Epithelial cell of prostate (primary cell): Measurements from ENCODE around the gene IGF1R.

ENCODE experiments used
- DNase-seq: peaks from one replicate; pipeline ENCODE4 v3.0.0-alpha.2; 2011; ENCODE audit warnings: low read depth, low spot score
- H3K27ac ChIP-seq: fragments of 450-650 bp; 2 replicates; pipeline ENCODE4 v1.5.1; 2017; ENCODE audit warnings: mild to moderate bottlenecking

IGF1R gene

DNA sequence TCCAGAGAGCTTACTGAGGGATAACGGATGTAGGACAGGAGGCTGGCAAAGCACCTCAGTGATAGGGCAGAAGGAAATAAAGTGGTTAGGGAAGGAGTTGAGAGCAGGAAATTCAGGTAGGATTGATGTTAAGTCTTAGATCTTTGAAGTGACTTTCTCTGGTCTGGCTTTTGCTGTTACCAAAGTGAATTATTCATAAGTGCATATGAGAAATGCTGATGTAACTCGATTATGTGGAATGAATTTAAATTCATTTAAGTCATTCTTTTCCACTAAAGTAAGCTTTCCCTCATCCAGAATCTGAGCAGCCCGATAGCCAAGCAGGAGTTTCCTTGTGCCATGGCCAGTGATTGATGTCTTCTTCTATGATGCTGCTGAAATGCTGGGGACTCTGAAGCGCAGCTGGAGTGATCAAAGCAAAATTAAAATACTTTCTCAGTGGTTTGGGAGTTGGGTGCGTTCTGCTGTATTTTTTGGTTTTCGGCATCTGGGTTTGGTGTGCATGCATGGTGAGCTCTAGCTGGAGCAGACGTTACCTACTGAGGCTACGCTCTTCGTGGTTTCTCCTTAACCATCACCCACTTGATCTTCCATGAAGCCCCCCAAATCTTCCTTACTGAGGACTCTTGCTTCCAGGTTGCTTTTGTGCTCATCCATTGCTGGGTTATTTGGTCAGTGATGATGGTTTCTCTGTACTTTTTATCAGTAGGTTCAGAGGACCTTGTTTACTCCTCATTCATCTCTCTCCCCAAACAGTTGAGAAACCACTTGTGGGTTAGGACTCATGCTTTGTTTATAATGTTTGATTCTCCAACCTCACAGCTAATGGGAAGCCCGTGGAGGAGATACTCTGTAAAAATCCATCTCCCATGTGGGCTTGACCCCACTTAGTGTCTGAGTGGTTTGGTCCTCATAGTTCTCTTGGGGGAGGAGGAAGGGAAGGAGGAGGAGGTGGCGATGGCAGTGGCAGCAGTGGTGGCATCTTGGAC, 72.5 kb downstream of the IGF1R start:
- H3K27ac ChIP-seq = no peak overlapping the region
- DNase-seq = no peak

DNA sequence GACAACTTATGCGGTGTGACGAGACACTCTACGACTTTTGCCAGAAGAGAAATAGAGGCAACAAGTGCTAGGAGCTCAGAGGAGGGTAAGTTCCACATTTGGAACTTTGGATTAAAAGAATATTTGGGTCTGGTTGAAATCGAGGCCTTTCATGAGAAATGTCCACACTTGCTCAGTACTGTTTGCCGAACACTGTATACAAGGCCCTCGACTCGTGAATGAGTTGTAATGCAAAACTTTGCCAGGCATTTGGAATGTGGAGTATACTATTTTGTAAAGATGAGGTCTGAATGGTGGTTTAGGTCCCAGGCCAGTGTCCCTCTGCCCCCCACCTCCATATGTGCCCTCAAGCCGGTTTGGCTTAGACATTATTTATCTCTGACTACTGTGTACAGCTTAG, 73.9 kb downstream of the IGF1R start:
- no peak for DNase-seq
- no peak overlapping the region for H3K27ac ChIP-seq

DNA sequence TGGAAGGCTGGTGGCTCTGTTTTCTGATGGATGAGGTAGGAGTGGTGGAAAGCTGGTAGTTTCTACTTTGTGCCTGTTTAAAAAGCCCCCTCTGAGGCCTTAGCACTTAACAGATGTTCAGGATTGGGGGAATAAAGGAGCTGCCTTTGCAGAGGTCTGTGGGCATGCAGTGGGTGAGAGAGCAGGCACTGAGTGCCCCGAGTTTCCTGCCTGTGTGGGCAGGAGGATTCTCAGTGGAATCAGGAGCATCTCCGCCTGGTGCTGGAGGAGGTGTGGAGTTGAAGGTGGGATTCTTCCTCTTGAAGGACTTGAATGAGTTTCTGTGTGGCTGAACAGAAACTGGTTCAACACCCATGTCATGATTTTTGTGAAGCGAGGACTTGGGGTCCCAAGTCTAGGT, 74.3 kb downstream of the IGF1R start:
- DNase-seq = no peak

DNA sequence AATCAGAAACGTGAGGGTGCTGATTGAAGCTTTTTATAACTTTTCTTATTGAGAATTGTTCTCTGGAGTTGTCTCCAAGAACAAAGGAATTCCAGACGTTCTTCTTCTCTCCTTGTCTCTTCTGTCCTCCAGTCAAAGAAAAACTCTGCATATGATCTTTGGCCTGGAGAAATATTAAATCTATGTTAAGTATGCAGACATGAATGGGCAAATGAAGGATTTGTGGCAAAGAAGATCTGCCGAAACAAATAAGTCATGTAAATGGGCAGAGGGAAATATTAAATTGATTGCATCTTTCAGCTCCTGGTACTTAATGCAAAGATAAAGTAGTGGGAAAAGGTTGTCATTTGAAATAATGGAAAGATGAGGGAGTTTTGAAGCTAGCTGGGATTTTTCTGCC, 74.9 kb downstream of the IGF1R start:
- DNase-seq = no peak
- H3K27ac ChIP-seq = no peak overlapping the region

More for the DNA sequence above, 74.3 kb downstream of the IGF1R start:
- no peak overlapping the region for H3K27ac ChIP-seq

DNA sequence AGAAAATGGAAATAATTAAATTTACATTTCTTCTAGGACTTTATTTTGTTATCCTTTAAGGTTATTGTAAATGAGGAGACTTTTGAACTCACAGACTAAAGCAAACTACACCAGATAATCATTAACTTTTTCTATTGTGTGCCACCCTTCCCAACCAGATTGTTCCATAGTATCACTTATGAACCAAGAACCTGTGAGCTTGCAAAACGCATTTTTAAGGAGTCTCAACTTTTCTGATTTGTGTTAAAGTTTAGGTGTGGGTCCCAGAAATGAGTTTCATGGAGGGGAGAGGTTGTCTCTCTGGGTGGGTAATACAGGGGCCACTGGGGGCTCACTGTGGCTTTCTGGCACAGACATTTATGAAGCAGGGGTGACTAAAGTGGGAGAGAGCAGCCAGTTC, 75.7 kb downstream of the IGF1R start:
- DNase-seq = no peak
- H3K27ac ChIP-seq = no peak overlapping the region

DNA sequence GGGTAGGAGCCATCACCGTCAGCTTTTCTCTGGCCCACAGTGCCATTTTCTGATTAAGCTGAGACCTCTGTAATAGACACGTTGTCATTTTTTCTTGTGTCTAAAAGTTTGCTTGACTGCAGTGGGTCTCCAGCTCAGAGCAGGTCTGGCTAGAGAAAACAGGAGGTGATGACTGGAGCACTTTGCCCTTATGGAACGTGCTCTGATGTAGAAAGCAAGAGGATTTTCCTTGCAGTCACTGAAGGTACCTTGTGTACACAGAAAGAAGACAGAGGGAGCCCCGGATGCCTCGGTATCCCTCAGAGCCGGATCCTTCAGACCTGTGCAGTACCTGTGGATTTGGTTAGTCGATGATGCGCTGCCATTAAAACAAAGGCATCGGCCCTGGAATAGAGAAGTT, 76.2 kb downstream of the IGF1R start:
- no peak overlapping the region for H3K27ac ChIP-seq
- DNase-seq = no peak

DNA sequence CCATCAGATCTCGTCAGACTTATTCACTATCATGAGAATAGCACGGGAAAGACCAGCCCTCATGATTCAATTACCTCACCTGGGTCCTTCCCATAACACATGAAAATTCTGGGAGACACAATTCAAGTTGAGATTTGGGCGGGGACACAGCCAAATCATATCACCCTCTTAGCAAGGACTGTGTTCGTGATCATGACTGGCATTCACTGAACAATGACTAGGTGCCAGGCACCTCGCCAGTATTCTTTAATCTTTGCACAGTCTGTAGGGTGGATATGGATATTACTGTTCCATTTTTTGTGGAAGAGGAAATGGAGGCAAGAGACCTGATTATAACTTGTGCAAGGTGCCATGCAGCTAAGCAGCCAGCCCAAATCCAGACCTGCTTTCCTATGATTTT, 77.5 kb downstream of the IGF1R start:
- H3K27ac ChIP-seq = peak overlapping the region; percentile 97
- no peak for DNase-seq

DNA sequence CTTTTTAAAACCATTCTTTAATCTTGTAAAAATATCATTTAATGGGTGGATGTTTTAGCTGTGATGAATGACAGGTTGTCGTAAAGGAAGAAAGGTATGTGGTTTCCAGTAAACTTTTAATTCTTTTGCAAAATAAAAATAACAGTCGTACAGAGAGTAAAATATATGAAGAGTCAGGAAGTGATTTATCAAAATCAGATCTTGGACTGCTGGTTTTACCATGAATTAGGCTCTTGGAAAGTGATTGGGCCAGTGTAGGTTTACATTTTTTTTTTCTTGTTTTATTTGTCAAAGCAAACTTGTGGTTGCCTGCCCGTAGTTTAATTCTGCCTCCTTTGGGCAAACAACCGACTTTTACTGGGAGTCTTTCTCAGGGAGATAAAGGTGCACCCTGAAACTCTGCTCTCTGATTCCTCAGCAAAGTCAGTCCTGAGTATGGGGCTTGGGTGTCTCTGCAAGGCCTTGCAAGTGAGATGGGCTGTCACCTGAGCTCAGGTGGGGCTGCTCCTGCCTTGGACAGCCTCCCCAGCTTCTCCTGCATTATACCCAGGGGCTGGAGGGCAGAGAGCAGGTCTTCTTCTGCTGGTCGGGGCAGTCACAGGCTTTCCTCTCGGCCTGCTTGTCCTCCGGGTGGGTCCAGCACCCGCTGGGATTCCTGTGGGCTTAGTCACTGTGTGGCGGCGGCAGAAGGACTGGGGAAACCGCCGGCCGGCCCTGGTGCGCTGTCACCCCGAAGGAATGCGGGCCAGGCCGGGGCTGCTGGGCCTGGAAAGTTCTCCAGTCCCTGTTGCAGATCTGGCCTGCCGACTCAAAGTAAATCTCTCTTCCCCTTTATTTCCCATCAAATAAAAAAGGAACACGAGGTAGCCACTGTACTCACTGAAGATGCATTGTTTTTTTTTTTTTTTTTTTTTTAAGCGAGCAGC, 79.0 kb downstream of the IGF1R start:
- DNase-seq = peak; percentile 68
- peak overlapping the region; percentile 97 for H3K27ac ChIP-seq

DNA sequence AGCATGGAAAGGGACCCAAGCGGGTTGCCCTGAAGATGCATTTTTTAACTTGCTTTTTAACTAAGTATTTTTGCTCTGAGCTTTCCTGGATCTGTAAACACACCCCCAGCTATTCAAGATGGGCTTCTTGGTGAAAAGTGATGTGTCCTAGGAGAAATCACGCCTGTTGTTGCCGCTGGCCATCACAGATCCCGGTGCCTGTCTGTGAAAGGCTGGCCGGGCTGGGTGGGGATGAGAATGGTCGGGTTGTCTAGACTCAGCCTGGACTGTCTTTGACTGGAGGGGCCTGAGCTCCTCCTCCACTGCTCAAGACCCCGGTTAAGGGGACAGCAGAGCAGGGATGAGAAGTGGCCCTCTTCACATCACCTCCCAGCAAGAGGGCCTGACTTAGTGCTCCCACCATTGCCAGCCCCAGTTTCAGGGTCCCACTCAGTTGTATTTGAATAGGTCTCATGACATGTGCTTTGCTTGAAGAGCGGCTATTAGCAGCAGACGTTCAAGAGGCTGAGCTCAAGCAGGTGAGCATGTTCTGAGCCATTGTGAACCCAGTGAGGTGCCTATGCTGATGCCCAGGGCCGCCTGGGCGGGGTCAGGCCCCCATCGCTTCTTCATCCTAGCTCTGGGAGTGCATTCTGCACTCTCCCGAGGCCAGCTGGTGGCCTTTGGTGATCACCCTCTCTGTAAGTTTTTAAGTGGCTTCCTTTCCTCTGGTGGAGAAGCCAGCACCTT, 79.9 kb downstream of the IGF1R start:
- H3K27ac ChIP-seq = peak overlapping the region; percentile 97
- DNase-seq = no peak

DNA sequence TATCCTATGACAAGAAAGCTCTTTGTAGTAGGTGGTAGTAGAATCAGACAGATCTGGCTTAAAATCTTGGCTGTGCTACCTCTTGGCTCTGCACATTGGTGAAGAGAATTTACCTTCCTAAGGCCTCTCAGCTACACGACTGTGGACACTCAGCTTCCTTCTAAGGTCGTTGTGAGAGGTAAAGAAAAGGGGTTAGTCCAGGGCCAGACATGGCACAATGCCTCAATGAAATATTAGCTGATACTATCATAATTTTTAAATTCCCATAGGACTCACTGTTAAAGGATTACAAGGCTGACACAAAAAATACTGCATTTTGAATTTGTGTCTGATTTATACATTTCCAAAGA, 80.4 kb downstream of the IGF1R start:
- H3K27ac ChIP-seq = peak overlapping the region; percentile 97
- no peak for DNase-seq

DNA sequence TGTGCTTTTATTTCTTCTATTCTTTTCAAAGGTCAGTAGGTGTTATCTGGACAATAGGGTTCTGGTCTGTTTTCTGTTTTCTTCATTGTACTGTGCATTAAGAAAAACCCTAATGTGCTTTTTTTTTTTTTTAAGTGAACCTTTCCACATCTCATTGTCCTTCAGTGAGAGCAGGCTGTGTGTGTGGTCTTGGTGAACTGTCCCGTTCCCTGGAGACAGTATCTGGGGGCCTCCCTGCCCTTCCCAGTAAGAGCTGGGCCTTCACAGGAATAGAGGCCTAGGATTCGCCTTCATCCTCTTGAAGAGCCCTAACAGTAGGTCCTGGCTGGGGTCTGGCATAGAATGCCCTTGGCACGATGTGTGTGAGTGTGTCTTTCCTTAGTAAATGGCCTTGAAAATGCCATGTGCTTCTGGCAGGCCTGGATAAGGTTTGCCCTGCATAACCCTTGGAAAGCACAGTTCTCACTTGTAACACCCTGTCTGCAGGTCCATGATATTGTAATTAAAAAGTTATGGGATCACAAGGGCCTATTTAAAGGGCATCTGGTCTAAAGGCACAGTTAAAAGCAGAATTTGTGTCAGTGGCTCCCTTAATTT, 81.2 kb downstream of the IGF1R start:
- no peak for DNase-seq
- peak overlapping the region; percentile 97 for H3K27ac ChIP-seq

DNA sequence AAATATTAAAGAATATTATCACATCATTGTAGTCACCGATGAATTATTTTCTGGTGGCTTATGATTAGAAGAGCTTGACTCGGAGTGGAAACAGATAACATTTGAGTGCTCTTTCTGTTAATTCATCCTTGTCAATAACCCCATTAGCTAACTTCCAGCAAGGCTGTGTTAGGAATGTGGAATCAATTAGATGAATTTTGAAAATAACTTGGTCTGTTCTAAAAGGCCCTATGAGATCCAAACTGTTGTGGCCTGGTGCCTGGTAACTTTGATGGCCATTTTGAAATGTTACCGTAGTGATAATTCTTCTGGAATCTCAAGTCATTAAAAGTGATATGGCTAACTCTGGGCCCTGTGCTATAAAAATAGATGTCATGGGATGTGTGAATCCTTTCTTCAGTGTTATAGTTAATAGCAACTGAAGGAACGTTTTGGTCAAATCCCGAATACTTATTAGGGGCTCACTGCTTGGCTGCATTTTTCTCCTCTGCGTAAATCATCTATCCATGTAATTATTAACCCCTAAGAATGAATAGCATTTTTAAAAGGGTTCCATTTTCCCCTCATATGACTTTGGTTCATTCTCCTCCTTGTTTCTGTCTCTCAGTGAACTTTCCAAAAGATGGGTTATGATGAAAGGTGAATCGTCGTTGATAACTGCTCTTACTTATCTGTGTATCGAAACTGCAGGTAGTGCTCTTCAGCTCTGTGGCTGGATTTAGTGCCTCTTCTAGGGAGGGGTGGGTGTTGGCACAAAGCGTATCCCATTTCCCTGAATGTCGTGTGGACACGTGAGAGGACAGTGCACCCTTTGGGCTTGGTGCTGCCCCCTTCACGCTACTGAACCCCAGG, 82.7 kb downstream of the IGF1R start:
- DNase-seq = no peak
- no peak overlapping the region for H3K27ac ChIP-seq

DNA sequence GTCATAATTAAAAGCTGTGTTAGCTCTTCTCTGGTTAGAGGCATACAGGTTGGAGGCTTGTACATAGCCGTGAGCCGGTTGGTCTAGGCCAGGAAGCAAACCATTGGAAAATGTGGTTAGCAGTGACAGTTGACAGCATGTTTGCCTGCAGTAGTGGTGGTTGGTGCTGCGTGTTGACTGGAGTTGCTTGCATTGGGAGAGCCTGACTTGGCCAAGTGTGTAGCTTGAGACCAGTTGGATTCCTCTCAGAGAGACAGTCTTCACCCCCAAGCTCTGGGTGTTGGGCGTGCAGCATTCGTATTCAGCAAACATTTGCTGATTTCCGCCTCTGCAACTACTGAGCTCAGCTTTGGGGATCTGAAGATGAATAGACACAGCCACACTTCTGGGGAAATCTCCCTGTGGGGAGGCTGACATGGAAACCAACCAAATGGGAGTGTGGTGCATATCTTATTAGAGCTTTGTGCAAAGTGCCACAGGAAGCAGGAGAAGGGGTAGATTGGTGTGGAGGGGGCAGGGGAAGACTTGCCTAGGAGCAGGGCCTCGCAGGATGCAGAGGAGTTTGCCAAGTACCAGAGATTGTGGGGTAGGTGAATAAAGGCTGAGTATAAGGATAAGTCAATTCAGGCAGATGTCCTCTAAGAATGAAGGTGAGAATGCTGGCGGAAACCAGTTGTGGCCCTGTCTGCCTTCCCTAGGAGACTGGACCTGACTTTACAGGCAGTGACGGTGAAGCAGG, 83.5 kb downstream of the IGF1R start:
- DNase-seq = no peak

DNA sequence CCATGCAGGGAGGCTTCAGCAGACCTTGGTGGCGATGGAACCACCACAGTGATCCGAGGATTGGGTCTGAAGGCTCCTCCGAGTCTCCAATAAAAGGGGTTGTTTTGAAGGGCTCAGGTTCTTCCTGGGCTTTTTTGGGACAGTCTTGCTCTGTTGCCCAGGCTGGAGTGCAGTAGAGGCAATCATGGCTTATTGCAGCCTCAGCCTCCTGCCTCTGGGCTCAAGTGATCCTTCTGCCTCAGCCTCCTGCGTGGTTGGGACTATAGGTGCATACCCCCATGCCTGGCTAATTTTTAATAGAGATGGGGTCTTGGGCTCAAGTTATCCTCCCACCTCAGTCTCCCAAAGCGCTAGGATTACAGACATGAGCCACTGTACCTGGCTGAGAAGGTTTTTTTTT, 84.8 kb downstream of the IGF1R start:
- DNase-seq = no peak
- H3K27ac ChIP-seq = no peak overlapping the region

More for the DNA sequence above, 83.5 kb downstream of the IGF1R start:
- no peak overlapping the region for H3K27ac ChIP-seq

DNA sequence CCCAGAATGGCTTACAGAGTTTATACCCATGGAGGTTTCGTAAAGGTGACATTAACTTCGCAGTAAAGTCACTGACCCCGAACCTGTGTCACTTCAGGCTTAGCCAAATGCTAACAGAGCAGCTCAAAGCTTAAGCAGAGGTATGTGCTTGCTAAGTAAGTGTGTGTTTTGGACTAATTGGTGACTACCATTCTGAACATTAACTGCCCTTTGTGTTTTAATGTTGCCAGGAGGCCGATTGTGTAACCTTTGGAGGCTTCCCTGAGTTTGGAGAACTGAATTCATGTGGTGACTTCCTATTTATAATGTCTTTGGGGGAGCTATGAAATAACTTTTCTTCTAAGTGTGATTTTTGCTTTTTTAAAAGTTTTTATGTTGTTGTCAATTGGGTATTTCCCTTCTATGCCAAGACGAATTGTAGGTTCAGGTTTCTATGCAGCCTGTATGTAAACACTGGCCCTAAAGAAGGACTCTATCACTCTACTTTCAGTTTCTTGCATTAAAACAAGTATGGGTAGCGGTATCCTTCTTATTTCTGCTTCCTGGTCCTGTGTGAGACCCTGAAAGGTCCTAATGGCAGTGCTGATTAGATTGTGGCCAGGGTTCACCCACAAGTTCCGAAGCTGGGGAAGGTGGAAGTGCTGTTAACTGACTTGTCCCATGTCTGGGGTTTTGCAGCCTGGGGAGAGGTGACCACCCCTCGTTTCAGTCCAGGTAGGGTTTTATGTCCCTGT, 86.3 kb downstream of the IGF1R start:
- no peak for DNase-seq
- H3K27ac ChIP-seq = no peak overlapping the region

DNA sequence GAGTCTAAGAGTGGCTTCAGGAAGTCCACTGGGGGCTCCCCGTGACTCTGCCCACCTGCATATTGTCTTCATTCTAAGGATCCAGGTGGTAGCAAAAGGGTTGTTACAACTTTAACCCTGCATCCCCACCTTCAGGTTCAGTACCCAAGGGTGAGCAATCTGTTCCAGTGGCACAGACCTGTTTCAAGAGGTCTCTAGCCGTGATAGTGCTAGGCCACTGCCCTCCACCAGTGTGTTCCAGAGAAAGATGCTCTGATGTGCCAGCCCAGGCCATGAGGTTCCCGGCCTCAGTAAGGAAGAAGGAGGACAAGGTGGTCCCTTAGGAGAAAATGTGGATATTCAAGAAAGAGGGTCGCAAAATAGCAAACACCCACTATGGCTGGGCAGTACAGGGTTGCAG, 87.0 kb downstream of the IGF1R start:
- DNase-seq = no peak
- H3K27ac ChIP-seq = peak overlapping the region; percentile 20

DNA sequence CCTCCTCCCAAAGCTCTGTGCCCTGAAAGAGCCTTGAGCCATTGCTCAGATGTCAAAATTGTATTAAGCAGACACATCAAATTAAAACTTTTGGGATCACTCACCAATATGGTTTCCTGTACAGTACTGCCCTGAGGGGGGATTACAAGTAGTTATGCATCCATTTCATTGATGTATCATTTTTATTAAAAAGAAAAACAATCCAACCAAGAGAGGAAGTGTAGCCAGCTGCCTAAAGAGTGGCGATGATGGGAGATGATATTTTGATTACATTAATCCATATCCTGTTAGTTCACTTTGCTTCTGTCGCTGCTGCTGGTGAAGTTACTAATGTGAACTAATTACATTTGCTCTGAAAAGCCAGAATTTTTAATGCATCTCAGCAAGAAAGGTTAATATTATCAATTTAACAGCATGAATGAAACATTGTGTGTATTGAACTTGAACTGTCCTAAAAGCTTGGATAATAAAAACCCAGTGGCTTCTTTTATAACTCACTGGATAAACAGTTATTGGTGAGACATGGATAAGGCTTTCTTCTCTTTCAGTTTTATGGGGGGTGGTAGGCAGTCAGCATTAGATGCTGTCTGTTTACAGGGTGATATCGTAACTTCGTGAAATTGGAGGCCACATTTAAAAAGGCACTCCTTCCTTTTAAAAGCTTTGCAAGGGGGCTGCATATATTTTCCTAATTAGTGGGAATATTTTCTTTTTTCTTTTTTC, 87.7 kb downstream of the IGF1R start:
- H3K27ac ChIP-seq = peak overlapping the region; percentile 20
- no peak for DNase-seq
